OCI-LY3 (cell line): Measurements from ENCODE around the gene TRIM24.

Source experiments
- CTCF ChIP-seq: fragments of 200-600, 300-600 bp; sonication (generic); IDR thresholded peaks from 2 replicates; pipeline ENCODE4 v1.5.1; 2014; ENCODE audit warnings: antibody characterized with exemption, low read length, low read depth
- EZH2phosphoT487 ChIP-seq: fragments of 200-600 bp; shearing (Covaris generic); IDR thresholded peaks from 2 replicates; pipeline ENCODE4 v1.6.1; 2018; ENCODE audit warnings: antibody characterized with exemption, mixed run types, low read depth

GRCh38 chr7:138436388-138436787, 23.7 kb upstream of the TRIM24 start:
- TF ChIP-seq CTCF (no peak), EZH2phosphoT487 (no peak)
